Vagina (tissue), 2 donors: ENCODE results near the gene GRK5. TPM values are rescaled to one million over a fixed set of nuclear protein-coding genes. Genes with fewer than 3 reads are reported as not detected.
A peak's percentile ranks its signal among the peaks of the same experiment; 100 is the strongest.

Experiments
- DNase-seq, 2 donors: peaks; one replicate each; pipeline ENCODE4 v3.0.0-alpha.2; 2017; ENCODE audit errors: extremely low spot score in 2 of 2
- H3K27ac ChIP-seq: fragments of 200-600 bp; sonication (generic); one replicate; pipeline ENCODE4 v1.5.1; 2019
- H3K27me3 ChIP-seq: fragments of 200-600 bp; sonication (generic); one replicate; pipeline ENCODE4 v1.5.1; 2019
- H3K36me3 ChIP-seq, 2 donors: fragments of 200-600 bp; sonication (generic); one replicate each; pipeline ENCODE4 v1.5.1; 2017 to 2019
- H3K4me1 ChIP-seq: fragments of 200-600 bp; sonication (generic); one replicate; pipeline ENCODE4 v1.5.1; 2019
- H3K4me3 ChIP-seq, 2 donors: fragments of 200-600 bp; sonication (generic); 1 replicate in 1 of 2; 2 replicates in 1 of 2; pipeline ENCODE4 v1.5.1; 2016 to 2019
- H3K9me3 ChIP-seq: fragments of 200-600 bp; sonication (generic); one replicate; pipeline ENCODE4 v1.5.1; 2019
- CTCF ChIP-seq, 3 experiments: fragments of 450-650 bp in 2 of 3; fragments of 200-600 bp in 1 of 3; sonication (generic) in 1 of 3; IDR thresholded peaks; one replicate each; pipeline ENCODE4 v1.5.1; 2017 to 2019; ENCODE audit warnings: antibody characterized with exemption in 3 of 3, mild to moderate bottlenecking in 2 of 3, moderate library complexity in 2 of 3
- POLR2A ChIP-seq, 2 donors: fragments of 450-650 bp; IDR thresholded peaks; one replicate each; pipeline ENCODE4 v1.6.1; 2017; ENCODE audit warnings: antibody characterized with exemption in 2 of 2, mild to moderate bottlenecking in 2 of 2, moderate library complexity in 2 of 2
- POLR2AphosphoS5 ChIP-seq, 2 donors: sonication (generic); formaldehyde crosslinking; IDR thresholded peaks; one replicate each; pipeline ENCODE4 v1.9.0; 2017; ENCODE audit warnings: antibody characterized with exemption in 2 of 2, mild to moderate bottlenecking in 2 of 2, low read depth in 1 of 2; ENCODE audit not compliant: insufficient read depth in 1 of 2
- intact Hi-C: fragments of 100-400 bp; cut with DNase I; formaldehyde crosslinking; loops from one replicate; pipeline ENCODE4 v1.15.1; 2023
- total RNA-seq: library from RNA; depleted of rRNA; stranded (reverse); fragments of >200 nt; gene quantifications from one replicate; pipeline ENCODE4 v1.2.3, GENCODE V29; 2016

The GRK5 gene
- total RNA-seq, 1 donor from 2014 or later = 16.5 TPM

- TF ChIP-seq CTCF (IDR thresholded peaks at IDR 0.05) = no peak
- TF ChIP-seq POLR2A (IDR thresholded peaks at IDR 0.05) = peak in 1 of 2 donors; percentile 70
- peak in 1 of 2 donors; percentile 83 for TF ChIP-seq POLR2AphosphoS5 (IDR thresholded peaks at IDR 0.05; ENCODE audit: insufficient read depth in 1 of 2, low read depth in 1 of 2)
- Histone ChIP-seq H3K27ac (peak within 1 kb of the TSS; percentile 86), H3K4me3 (peak within 1 kb of the TSS; percentile 75 to 78), H3K9me3 (no peaks in the 10 kb centered on the region), H3K27me3 (no peaks in the 10 kb centered on the region), H3K4me1 (peaks cover 18% of the 10 kb centered on the region), H3K36me3 (peaks cover 0 to 20% of the 10 kb centered on the region in 2 donors)
- intact Hi-C loops = no loop called here
- DNase-seq = no peak
These were observed 41.9 kb upstream of the GRK5 start, which contains the start of gene SFXN4 for GRCh38 chr10:119165171-119166117. SFXN4 (minus strand) TSS chr10:119165714; CDS start chr10:119165647, 67 bp downstream.

- H3K27me3 ChIP-seq = no peaks in the 10 kb centered on the region
- peaks cover 0 to 25% of the 10 kb centered on the region in 2 donors for H3K36me3 ChIP-seq
- TF ChIP-seq CTCF (IDR thresholded peaks at IDR 0.05) (no peak), POLR2AphosphoS5 (IDR thresholded peaks at IDR 0.05; ENCODE audit: insufficient read depth in 1 of 2, low read depth in 1 of 2) (no peak), POLR2A (IDR thresholded peaks at IDR 0.05) (no peak)
- peaks cover 18% of the 10 kb centered on the region for H3K4me1 ChIP-seq
- no peaks in the 10 kb centered on the region for H3K9me3 ChIP-seq
- intact Hi-C loops = no loop called here
- H3K4me3 ChIP-seq = peak overlapping the region; percentile 75 to 78
- H3K27ac ChIP-seq = peak overlapping the region; percentile 86
- no peak for DNase-seq
These were observed 41.3 kb upstream of the GRK5 start for GRCh38 chr10:119166118-119166500.

GRCh38 chr10:119166564-119166963 lies 40.8 kb upstream of the GRK5 start:
- intact Hi-C loops = no loop called here
- TF ChIP-seq POLR2AphosphoS5 (IDR thresholded peaks at IDR 0.05; ENCODE audit: insufficient read depth in 1 of 2, low read depth in 1 of 2) (no peak), POLR2A (IDR thresholded peaks at IDR 0.05) (no peak), CTCF (IDR thresholded peaks at IDR 0.05) (no peak)
- no peak for DNase-seq
- Histone ChIP-seq H3K9me3 (no peaks in the 10 kb centered on the region), H3K27ac (peak overlapping the region; percentile 86), H3K4me3 (no peak overlapping the region), H3K4me1 (peaks cover 18% of the 10 kb centered on the region), H3K36me3 (peaks cover 0 to 30% of the 10 kb centered on the region in 2 donors), H3K27me3 (no peaks in the 10 kb centered on the region)

DNA sequence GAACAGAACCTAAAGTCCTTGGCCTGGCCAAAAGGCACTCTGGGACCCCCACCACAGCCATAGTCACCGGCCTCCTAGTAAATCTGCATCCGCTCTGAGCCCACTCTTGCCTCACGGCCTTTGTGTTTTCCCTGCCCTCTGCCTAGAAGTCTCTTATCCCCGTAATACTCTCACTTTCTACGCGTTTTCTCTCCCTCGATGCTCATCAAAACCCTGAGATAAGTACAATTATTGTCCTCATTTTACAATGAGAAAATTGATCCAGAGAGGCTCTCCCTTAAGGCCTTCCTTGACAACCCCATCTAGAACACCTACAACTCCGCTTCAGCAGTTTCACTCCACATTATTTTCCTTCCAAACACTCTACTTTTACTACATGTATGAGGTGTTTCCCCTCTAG lies 40.3 kb upstream of the GRK5 start:
- intact Hi-C loops = no loop called here
- TF ChIP-seq POLR2A (IDR thresholded peaks at IDR 0.05) (no peak), CTCF (IDR thresholded peaks at IDR 0.05) (no peak), POLR2AphosphoS5 (IDR thresholded peaks at IDR 0.05; ENCODE audit: insufficient read depth in 1 of 2, low read depth in 1 of 2) (no peak)
- no peaks in the 10 kb centered on the region for H3K9me3 ChIP-seq

GRCh38 chr10:119174109-119174508 lies 33.3 kb upstream of the GRK5 start:
- Histone ChIP-seq H3K4me1 (peaks cover 20% of the 10 kb centered on the region), H3K9me3 (no peaks in the 10 kb centered on the region), H3K36me3 (peaks cover 0 to 54% of the 10 kb centered on the region in 2 donors), H3K4me3 (no peak overlapping the region), H3K27ac (no peak overlapping the region), H3K27me3 (no peaks in the 10 kb centered on the region)
- DNase-seq = no peak
- TF ChIP-seq POLR2A (IDR thresholded peaks at IDR 0.05) (no peak), CTCF (IDR thresholded peaks at IDR 0.05) (no peak), POLR2AphosphoS5 (IDR thresholded peaks at IDR 0.05; ENCODE audit: insufficient read depth in 1 of 2, low read depth in 1 of 2) (no peak)
- intact Hi-C loops = no loop called here

More for the DNA sequence above, 40.3 kb upstream of the GRK5 start:
- no peaks in the 10 kb centered on the region for H3K27me3 ChIP-seq
- no peak for DNase-seq
- H3K4me3 ChIP-seq = no peak overlapping the region
- peaks cover 0 to 35% of the 10 kb centered on the region in 2 donors for H3K36me3 ChIP-seq
- peaks cover 18% of the 10 kb centered on the region for H3K4me1 ChIP-seq
- no peak overlapping the region for H3K27ac ChIP-seq
